ENCODE measurements around the gene SNED1.

- TF ChIP-seq POLR2A (IDR thresholded peaks at IDR 0.05; ENCODE audit: low read length) = no peak
- no peak for TF ChIP-seq CTCF (IDR thresholded peaks at IDR 0.05)
- TF ChIP-seq USF2 (IDR thresholded peaks at IDR 0.05) = no peak
- no peak for TF ChIP-seq RFX5 (IDR thresholded peaks at IDR 0.05)
- TF ChIP-seq EP300 (IDR thresholded peaks at IDR 0.05) = no peak
- no peak for TF ChIP-seq MYC (IDR thresholded peaks at IDR 0.05; ENCODE audit: borderline replicate concordance, low read length)
- TF ChIP-seq ESRRA (IDR thresholded peaks at IDR 0.05; ENCODE audit: borderline replicate concordance, low read length) = no peak
Measured at GRCh38 chr2:240968731-240969624, 29.4 kb upstream of the SNED1 start.
